ENCODE data around the gene PSG1. TPM values are rescaled to one million over a fixed set of nuclear protein-coding genes. Genes with fewer than 3 reads are reported as not detected.
"Not testable (repeated sequence)": the region's sequence is repeated elsewhere in the genome, so short reads cannot be mapped to it uniquely, and the experiment has no call there.

The PSG1 gene
- polyA plus RNA-seq, 3 donors = 0.11 to 0.78 TPM; not detected in 1

DNA sequence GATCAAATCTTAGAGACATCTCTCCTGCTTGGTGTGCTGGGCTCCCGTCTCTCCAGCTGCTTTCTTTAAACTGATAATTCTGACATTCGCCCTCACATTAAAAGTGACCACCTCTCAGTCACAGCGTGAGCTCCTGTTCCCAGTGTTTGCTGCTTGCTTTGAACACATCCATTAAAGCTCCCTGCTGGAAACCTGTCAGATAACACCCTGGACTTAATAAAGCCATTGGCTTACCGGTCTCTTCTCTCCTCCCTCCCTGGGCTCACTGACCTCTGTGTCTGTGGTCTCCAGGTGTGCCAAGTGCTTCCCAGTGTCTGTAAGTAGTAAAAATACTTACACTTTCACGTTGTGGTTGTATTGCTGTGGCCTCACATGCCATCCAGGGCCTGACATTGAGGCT is 2.5 kb upstream of the PSG1 start:
- DNase-seq (ENCODE audit: low read depth in 3 of 3, low spot score in 2 of 3) = not testable (repeated sequence)

- not testable (repeated sequence) for DNase-seq (ENCODE audit: low read depth in 3 of 3, low spot score in 2 of 3)
Measured at GRCh38 chr19:42881279-42881678, 1.8 kb upstream of the PSG1 start.

- not testable (repeated sequence) for DNase-seq (ENCODE audit: low read depth in 3 of 3, low spot score in 2 of 3)
Measured at GRCh38 chr19:42880621-42881020, 1.1 kb upstream of the PSG1 start.

- DNase-seq (ENCODE audit: low read depth in 3 of 3, low spot score in 2 of 3) = not testable (repeated sequence)
Measured at GRCh38 chr19:42876596-42876995, 2.9 kb downstream of the PSG1 start.

- not testable (repeated sequence) for DNase-seq (ENCODE audit: low read depth in 3 of 3, low spot score in 2 of 3)
Measured at GRCh38 chr19:42875881-42876280, 3.6 kb downstream of the PSG1 start.

- DNase-seq (ENCODE audit: low read depth in 3 of 3, low spot score in 2 of 3) = not testable (repeated sequence)
Measured at GRCh38 chr19:42874901-42875813, 4.4 kb downstream of the PSG1 start.

DNA sequence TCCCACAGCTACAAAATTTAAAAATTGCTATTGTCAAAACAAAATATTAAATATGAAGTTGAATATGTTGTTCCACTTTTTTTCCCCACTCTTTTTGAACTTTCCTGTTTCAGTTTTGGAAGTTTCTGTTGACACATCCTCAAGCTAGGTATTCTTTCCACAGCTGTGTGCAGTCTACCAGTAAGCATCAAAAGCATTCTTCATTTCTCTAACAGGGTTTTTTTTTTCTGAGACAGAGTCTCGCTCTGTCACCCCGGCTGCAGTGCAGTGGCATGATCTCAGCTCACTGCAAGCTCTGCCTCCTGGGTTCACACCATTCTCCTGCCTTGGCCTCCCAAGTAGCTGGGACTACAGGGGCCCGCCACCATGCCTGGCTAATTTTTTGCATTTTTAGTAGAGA is 5.4 kb downstream of the PSG1 start:
- not testable (repeated sequence) for DNase-seq (ENCODE audit: low read depth in 3 of 3, low spot score in 2 of 3)

DNA sequence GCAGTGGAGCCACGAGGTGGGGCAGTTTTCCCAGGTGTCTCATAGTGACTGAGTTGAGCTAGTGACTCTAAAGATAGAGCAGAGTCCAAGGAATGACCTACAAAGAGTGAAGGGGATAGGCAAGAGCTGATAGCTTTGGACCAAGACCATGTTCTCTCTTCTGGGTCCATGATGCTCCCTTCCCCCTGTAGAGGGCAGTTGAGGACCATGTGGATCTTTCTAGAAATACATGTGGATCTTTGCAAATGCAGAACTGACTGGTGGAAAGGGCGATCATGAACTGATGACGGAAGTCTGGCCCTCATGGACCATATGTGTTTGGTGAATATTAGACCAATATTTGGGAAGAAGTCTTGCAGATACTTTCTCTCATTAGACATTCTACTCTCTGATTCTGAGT is 6.9 kb downstream of the PSG1 start:
- no peak for DNase-seq (ENCODE audit: low read depth in 3 of 3, low spot score in 2 of 3)

DNA sequence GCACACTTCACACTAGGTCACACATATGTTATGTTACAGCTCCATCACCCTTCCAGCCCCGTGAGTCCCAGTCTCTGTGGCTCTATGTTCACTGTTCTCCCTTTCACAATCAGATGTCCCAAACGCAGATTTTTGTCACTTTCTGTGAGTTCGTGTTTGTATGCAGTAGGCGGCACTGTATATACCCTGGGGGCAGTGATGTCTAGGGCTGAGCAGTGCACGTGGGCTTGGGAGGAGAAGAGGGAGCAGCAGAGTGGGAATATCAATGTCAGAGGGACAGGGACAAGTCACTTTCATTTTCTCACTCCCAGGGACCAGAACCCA is 22.0 kb downstream of the PSG1 start:
- no peak for DNase-seq (ENCODE audit: low read depth in 3 of 3, low spot score in 2 of 3)

GRCh38 chr19:42856866-42857543 is 22.5 kb downstream of the PSG1 start:
- not testable (repeated sequence) for DNase-seq (ENCODE audit: low read depth in 3 of 3, low spot score in 2 of 3)

DNA sequence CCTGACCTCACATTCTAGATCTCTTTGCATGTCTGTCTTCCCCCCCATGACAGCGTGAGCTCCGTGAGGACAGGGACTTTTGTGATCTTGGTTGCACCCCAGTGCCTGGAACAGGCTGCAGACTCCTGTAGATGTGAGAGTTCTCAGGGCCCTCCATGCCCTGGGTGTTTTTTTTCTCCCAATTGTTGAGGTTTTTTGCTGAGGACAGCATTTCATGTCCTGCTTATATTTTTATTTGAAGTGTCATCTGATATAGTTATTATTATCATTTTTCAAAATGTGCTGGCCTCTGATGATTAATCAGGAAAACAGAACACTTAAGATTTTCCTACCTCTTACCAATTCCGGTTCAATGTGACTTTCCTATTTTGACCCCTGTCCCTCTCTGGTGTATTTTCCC is 24.8 kb downstream of the PSG1 start:
- not testable (repeated sequence) for DNase-seq (ENCODE audit: low read depth in 3 of 3, low spot score in 2 of 3)

- DNase-seq (ENCODE audit: low read depth in 3 of 3, low spot score in 2 of 3) = not testable (repeated sequence)
Measured at GRCh38 chr19:42853231-42853630, 26.3 kb downstream of the PSG1 start.

DNA sequence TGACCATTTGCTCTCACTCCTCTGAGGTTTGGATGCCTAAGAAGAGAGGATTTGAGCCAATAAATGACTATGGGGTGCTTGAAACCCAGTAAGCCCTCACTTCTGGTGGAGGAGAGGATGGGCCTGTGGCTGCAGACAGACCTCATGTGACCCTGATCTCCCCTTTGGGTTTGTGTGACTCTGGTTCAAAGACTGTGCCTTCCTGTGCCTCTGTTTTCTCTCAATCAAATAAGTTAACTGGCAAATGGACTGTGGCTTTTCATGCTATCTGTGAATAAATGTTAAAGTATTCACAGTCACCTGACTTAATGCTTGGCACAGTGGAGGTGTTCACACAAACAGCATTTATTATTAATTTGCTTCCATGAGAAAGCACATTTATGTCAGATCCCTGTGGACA is 26.7 kb downstream of the PSG1 start:
- DNase-seq (ENCODE audit: low read depth in 3 of 3, low spot score in 2 of 3) = not testable (repeated sequence)

- DNase-seq (ENCODE audit: low read depth in 3 of 3, low spot score in 2 of 3) = not testable (repeated sequence)
Measured at GRCh38 chr19:42851718-42852280, 27.7 kb downstream of the PSG1 start.

- no peak for DNase-seq (ENCODE audit: low read depth in 3 of 3, low spot score in 2 of 3)
Measured at GRCh38 chr19:42850981-42851717, 28.4 kb downstream of the PSG1 start.

- no peak for DNase-seq (ENCODE audit: low read depth in 3 of 3, low spot score in 2 of 3)
Measured at GRCh38 chr19:42846597-42846996, 32.9 kb downstream of the PSG1 start.

DNA sequence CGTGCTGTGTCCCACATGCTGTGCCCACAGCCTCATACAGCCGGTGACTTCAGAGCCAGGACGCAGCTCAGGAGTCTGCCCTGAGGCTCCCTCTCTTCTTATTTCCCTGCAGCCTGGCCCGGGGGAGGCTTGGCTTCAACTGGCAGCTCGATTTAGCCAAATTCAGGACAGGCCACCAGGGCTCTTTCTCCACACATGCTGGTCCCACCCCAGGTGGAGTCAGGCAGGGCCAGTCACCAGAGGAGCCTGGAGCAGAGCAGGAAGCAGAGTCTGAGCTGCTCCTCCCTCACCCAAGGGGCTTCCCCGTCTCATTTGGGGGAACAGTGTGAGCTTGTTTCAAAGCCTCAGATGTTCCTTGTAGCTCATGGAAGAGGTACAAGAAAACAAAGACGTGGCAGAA is 35.9 kb downstream of the PSG1 start:
- DNase-seq (ENCODE audit: low read depth in 3 of 3, low spot score in 2 of 3) = not testable (repeated sequence)

GRCh38 chr19:42832746-42833442 is 46.6 kb downstream of the PSG1 start:
- DNase-seq (ENCODE audit: low read depth in 3 of 3, low spot score in 2 of 3) = not testable (repeated sequence)

- not testable (repeated sequence) for DNase-seq (ENCODE audit: low read depth in 3 of 3, low spot score in 2 of 3)
Measured at GRCh38 chr19:42832023-42832680, 47.4 kb downstream of the PSG1 start.

Measured in right renal cortex interstitium (tissue), 3 donors.